Loucy (cell line): ENCODE measurements around the gene KRTAP5-1.
"Not testable (repeated sequence)": the region's sequence is repeated elsewhere in the genome, so short reads cannot be mapped to it uniquely, and the experiment has no call there.

Experiments used
- H2AFZ ChIP-seq: fragments of 200-600 bp; sonication (generic); 2 replicates; pipeline ENCODE4 v1.6.0; 2016; ENCODE audit warnings: antibody characterized with exemption, mild to moderate bottlenecking, low read length, moderate library complexity
- H3F3A ChIP-seq: fragments of 200-600 bp; 2 replicates; pipeline ENCODE4 v1.6.0; 2016; ENCODE audit warnings: antibody characterized with exemption, low read depth, mild to moderate bottlenecking
- H3K27me3 ChIP-seq: fragments of 200-600 bp; sonication (generic); 2 replicates; pipeline ENCODE4 v1.6.1; 2014; ENCODE audit warnings: low read length, mild to moderate bottlenecking; ENCODE audit not compliant: insufficient read depth, poor library complexity, severe bottlenecking
- H3K36me3 ChIP-seq: fragments of 200-600 bp; sonication (generic); 2 replicates; pipeline ENCODE4 v1.6.1; 2016; ENCODE audit warnings: low read length; ENCODE audit not compliant: insufficient read depth
- H3K4me1 ChIP-seq: fragments of 200-600 bp; sonication (generic); 2 replicates; pipeline ENCODE4 v1.5.1; 2014; ENCODE audit warnings: low read length, mild to moderate bottlenecking; ENCODE audit not compliant: insufficient read depth, poor library complexity, severe bottlenecking
- H3K4me2 ChIP-seq: fragments of 200-600 bp; sonication (generic); 2 replicates; pipeline ENCODE4 v1.6.0; 2014; ENCODE audit warnings: antibody characterized with exemption, low read length, low read depth, mild to moderate bottlenecking; ENCODE audit not compliant: poor library complexity, severe bottlenecking
- H3K4me3 ChIP-seq: fragments of 200-600 bp; sonication (generic); 2 replicates; pipeline ENCODE4 v1.5.1; 2014; ENCODE audit warnings: low read length, mild to moderate bottlenecking, mixed read lengths; ENCODE audit not compliant: poor library complexity, severe bottlenecking
- H3K79me2 ChIP-seq: fragments of 200-600 bp; sonication (generic); 2 replicates; pipeline ENCODE4 v1.6.1; 2014; ENCODE audit warnings: low read length; ENCODE audit not compliant: insufficient read depth
- H3K9ac ChIP-seq: fragments of 200-600 bp; sonication (generic); 2 replicates; pipeline ENCODE4 v1.6.0; 2014; ENCODE audit warnings: mild to moderate bottlenecking, low read depth, low read length, moderate library complexity; ENCODE audit not compliant: poor library complexity, severe bottlenecking
- H3K9me2 ChIP-seq: fragments of 200-600 bp; sonication (generic); replicated peaks from 2 replicates; pipeline ENCODE4 v1.6.1; 2016; ENCODE audit warnings: low read depth, low read length, mixed read lengths
- H3K9me3 ChIP-seq: fragments of 200-600 bp; sonication (generic); 2 replicates; pipeline ENCODE4 v1.6.1; 2014; ENCODE audit warnings: mild to moderate bottlenecking, antibody characterized with exemption, low read length, low read depth; ENCODE audit not compliant: insufficient read depth
- H4K20me1 ChIP-seq: fragments of 200-600 bp; sonication (generic); 2 replicates; pipeline ENCODE4 v1.6.0; 2014; ENCODE audit warnings: antibody characterized with exemption, low read length, mild to moderate bottlenecking; ENCODE audit not compliant: insufficient read depth, poor library complexity, severe bottlenecking
- EZH2phosphoT487 ChIP-seq: fragments of 200-600 bp; IDR thresholded peaks from 2 replicates; pipeline ENCODE4 v1.6.1; 2018; ENCODE audit warnings: antibody characterized with exemption, mild to moderate bottlenecking, moderate library complexity, borderline replicate concordance
- TF ChIP-seq, protein P1 (sequence below): fragments of 200-600 bp; sonication (generic); conservative IDR thresholded peaks from 2 replicates; pipeline ENCODE4 v1.5.1; 2014; ENCODE audit warnings: mild to moderate bottlenecking, antibody characterized with exemption, low read length

The KRTAP5-1 gene, protein sequence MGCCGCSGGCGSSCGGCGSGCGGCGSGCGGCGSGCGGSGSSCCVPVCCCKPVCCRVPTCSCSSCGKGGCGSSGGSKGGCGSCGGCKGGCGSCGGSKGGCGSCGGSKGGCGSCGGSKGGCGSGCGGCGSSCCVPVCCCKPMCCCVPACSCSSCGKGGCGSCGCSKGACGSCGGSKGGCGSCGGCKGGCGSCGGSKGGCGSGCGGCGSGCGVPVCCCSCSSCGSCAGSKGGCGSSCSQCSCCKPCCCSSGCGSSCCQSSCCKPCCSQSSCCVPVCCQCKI

GRCh38 chr11:1584661-1585370 is at the start of gene KRTAP5-1:
Gene KRTAP5-1, minus strand, starts transcription at chr11:1585283. Its CDS starts 34 bp downstream, at chr11:1585249.
- H3K4me1 ChIP-seq, result not testable (repeated sequence)

DNA sequence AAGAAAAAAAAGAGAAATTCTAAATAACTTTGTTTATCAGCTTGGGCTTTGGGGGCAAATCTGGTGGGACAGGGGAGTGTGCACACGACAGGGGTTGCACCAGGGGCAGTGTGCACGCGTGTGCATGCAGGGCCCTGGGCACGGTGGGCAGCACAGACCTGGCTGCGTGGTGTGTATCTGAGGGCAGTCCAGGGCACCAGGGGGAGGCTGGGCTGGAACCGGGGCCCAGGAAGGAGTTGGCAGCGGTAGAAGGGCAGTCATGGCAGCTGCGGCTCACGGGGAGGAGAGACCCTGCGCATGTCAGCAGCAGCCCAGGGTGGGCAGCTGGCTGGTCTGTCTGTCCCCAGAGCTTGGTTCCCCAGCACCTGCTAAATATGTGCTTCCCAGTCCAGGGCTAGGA is 48.8 kb upstream of the KRTAP5-1 start:
- Histone ChIP-seq H3K4me3 (no peak overlapping the region), H3K27me3 (no peaks in the 10 kb centered on the region), H3F3A (no peaks in the 10 kb centered on the region), H3K9ac (no peak overlapping the region), H2AFZ (no peak overlapping the region), H3K4me1 (no peaks in the 10 kb centered on the region), H3K4me2 (no peak overlapping the region), H3K79me2 (no peaks in the 10 kb centered on the region), H3K9me3 (no peaks in the 10 kb centered on the region), H3K9me2 (no peaks in the 10 kb centered on the region), H3K36me3 (no peaks in the 10 kb centered on the region), H4K20me1 (no peaks in the 10 kb centered on the region)
- TF ChIP-seq, protein P1, sequence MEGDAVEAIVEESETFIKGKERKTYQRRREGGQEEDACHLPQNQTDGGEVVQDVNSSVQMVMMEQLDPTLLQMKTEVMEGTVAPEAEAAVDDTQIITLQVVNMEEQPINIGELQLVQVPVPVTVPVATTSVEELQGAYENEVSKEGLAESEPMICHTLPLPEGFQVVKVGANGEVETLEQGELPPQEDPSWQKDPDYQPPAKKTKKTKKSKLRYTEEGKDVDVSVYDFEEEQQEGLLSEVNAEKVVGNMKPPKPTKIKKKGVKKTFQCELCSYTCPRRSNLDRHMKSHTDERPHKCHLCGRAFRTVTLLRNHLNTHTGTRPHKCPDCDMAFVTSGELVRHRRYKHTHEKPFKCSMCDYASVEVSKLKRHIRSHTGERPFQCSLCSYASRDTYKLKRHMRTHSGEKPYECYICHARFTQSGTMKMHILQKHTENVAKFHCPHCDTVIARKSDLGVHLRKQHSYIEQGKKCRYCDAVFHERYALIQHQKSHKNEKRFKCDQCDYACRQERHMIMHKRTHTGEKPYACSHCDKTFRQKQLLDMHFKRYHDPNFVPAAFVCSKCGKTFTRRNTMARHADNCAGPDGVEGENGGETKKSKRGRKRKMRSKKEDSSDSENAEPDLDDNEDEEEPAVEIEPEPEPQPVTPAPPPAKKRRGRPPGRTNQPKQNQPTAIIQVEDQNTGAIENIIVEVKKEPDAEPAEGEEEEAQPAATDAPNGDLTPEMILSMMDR, result no peak
- no peak for TF ChIP-seq EZH2phosphoT487

More at GRCh38 chr11:1584661-1585370, at the start of gene KRTAP5-1:
- not testable (repeated sequence) for H2AFZ ChIP-seq, H3K9me3 ChIP-seq, H3K4me2 ChIP-seq, H3K36me3 ChIP-seq, H3K4me3 ChIP-seq, H3K27me3 ChIP-seq, H3F3A ChIP-seq, H3K9me2 ChIP-seq, H4K20me1 ChIP-seq, H3K79me2 ChIP-seq, H3K9ac ChIP-seq

GRCh38 chr11:1632053-1632714 is 47.1 kb upstream of the KRTAP5-1 start:
- Histone ChIP-seq H4K20me1 (no peaks in the 10 kb centered on the region), H3K4me1 (no peaks in the 10 kb centered on the region), H2AFZ (no peak overlapping the region; the same call in 1 of the 2 replicates), H3K36me3 (no peaks in the 10 kb centered on the region), H3K79me2 (no peaks in the 10 kb centered on the region), H3K27me3 (no peaks in the 10 kb centered on the region), H3K4me3 (no peak overlapping the region), H3F3A (no peaks in the 10 kb centered on the region), H3K9me2 (no peaks in the 10 kb centered on the region), H3K4me2 (no peak overlapping the region), H3K9ac (no peak overlapping the region), H3K9me3 (no peaks in the 10 kb centered on the region)
- TF ChIP-seq, protein P1, result no peak
- TF ChIP-seq EZH2phosphoT487, result no peak
